Neural cell (in vitro differentiated cells): ENCODE measurements around the gene ATP11A. TPM values are rescaled to one million over a fixed set of nuclear protein-coding genes. Genes with fewer than 3 reads are reported as not detected.
A peak's percentile ranks its signal among the peaks of the same experiment; 100 is the strongest.

Experiments used
- H2AFZ ChIP-seq: fragments of 200-600, 300-800 bp; sonication (generic), shearing (Covaris generic); 2 replicates; pipeline ENCODE4 v1.6.0; 2014; ENCODE audit warnings: low read depth, mild to moderate bottlenecking, antibody characterized with exemption, low read length, moderate library complexity
- H3F3A ChIP-seq: fragments of 200-600 bp; shearing (Covaris generic); 2 replicates; pipeline ENCODE4 v1.6.1; 2016; ENCODE audit warnings: mild to moderate bottlenecking, moderate library complexity, mixed read lengths, antibody characterized with exemption, low read length; ENCODE audit not compliant: insufficient read depth, poor library complexity, severe bottlenecking
- H3K27ac ChIP-seq: fragments of 200-600, 300-800 bp; sonication (generic), shearing (Covaris generic); 2 replicates; pipeline ENCODE4 v1.5.1; 2014; ENCODE audit warnings: mild to moderate bottlenecking, low read length, moderate library complexity
- H3K27me3 ChIP-seq: fragments of 300-800, 200-600 bp; sonication (generic), shearing (Covaris generic); 2 replicates; pipeline ENCODE4 v1.6.0; 2014; ENCODE audit warnings: mild to moderate bottlenecking, low read depth, low read length, moderate library complexity; ENCODE audit not compliant: insufficient read depth
- H3K36me3 ChIP-seq: fragments of 300-800, 200-600 bp; sonication (generic), shearing (Covaris generic); 2 replicates; pipeline ENCODE4 v1.5.1; 2014; ENCODE audit warnings: mild to moderate bottlenecking, antibody characterized with exemption, low read length, moderate library complexity; ENCODE audit not compliant: insufficient read depth
- H3K4me2 ChIP-seq: fragments of 300-800, 200-600 bp; sonication (generic), shearing (Covaris generic); 2 replicates; pipeline ENCODE4 v1.6.0; 2014; ENCODE audit warnings: mild to moderate bottlenecking, low read length
- H3K4me3 ChIP-seq: fragments of 300-800, 200-600 bp; sonication (generic), shearing (Covaris generic); 2 replicates; pipeline ENCODE4 v1.5.1; 2014; ENCODE audit warnings: mild to moderate bottlenecking, low read length, moderate library complexity
- H3K79me2 ChIP-seq: fragments of 200-600 bp; shearing (Covaris generic); replicated peaks from 2 replicates; pipeline ENCODE4 v1.6.0; 2014; ENCODE audit warnings: mild to moderate bottlenecking, low read length, moderate library complexity; ENCODE audit not compliant: insufficient read depth
- H3K9ac ChIP-seq: fragments of 300-800, 200-600 bp; sonication (generic), shearing (Covaris generic); 2 replicates; pipeline ENCODE4 v1.6.1; 2016; ENCODE audit warnings: mild to moderate bottlenecking, low read length, mixed read lengths
- H3K9me2 ChIP-seq: fragments of 200-600 bp; shearing (Covaris generic); 2 replicates; pipeline ENCODE4 v1.6.1; 2016; ENCODE audit warnings: mild to moderate bottlenecking, low read length, mixed read lengths; ENCODE audit not compliant: insufficient read depth
- H3K9me3 ChIP-seq: fragments of 200-600, 300-800 bp; sonication (generic), shearing (Covaris generic); 2 replicates; pipeline ENCODE4 v1.6.1; 2016; ENCODE audit warnings: mild to moderate bottlenecking, mixed run types, low read length, moderate library complexity, mixed read lengths
- H4K20me1 ChIP-seq: fragments of 200-600 bp; shearing (Covaris generic); 2 replicates; pipeline ENCODE4 v1.6.1; 2016; ENCODE audit warnings: mild to moderate bottlenecking, mixed run types; ENCODE audit not compliant: insufficient read depth
- CTCF ChIP-seq: fragments of 450-650 bp; IDR thresholded peaks from 2 replicates; pipeline ENCODE4 v1.5.1; 2014; ENCODE audit warnings: antibody characterized with exemption, mild to moderate bottlenecking, moderate library complexity; ENCODE audit not compliant: poor library complexity, severe bottlenecking
- EP300 ChIP-seq: fragments of 450-650 bp; conservative IDR thresholded peaks from 2 replicates; pipeline ENCODE4 v1.6.1; 2014; ENCODE audit warnings: antibody characterized with exemption, mild to moderate bottlenecking, moderate library complexity; ENCODE audit not compliant: poor library complexity, severe bottlenecking
- EZH2 ChIP-seq: fragments of 200-600, 300-800 bp; shearing (Covaris generic), sonication (generic); IDR thresholded peaks from 2 replicates; pipeline ENCODE4 v1.6.1; 2014; ENCODE audit warnings: antibody characterized with exemption, low read length, borderline replicate concordance, mild to moderate bottlenecking; ENCODE audit not compliant: insufficient read depth, poor library complexity, severe bottlenecking
- MXI1 ChIP-seq: fragments of 450-650 bp; conservative IDR thresholded peaks from 2 replicates; pipeline ENCODE4 v1.6.1; 2014; ENCODE audit warnings: antibody characterized with exemption, mild to moderate bottlenecking; ENCODE audit not compliant: poor library complexity, severe bottlenecking
- POLR2AphosphoS5 ChIP-seq: IDR thresholded peaks from 2 replicates; pipeline ENCODE4 v1.6.1; 2012
- RAD21 ChIP-seq: fragments of 450-650 bp; conservative IDR thresholded peaks from 2 replicates; pipeline ENCODE4 v1.6.1; 2014; ENCODE audit warnings: antibody characterized with exemption, mild to moderate bottlenecking, moderate library complexity
- REST ChIP-seq: IDR thresholded peaks from 2 replicates; pipeline ENCODE4 v1.6.1; 2012; ENCODE audit warnings: borderline replicate concordance
- SMC3 ChIP-seq: fragments of 450-650 bp; conservative IDR thresholded peaks from 2 replicates; pipeline ENCODE4 v1.6.1; 2014; ENCODE audit warnings: antibody characterized with exemption, mild to moderate bottlenecking, moderate library complexity; ENCODE audit not compliant: poor library complexity
- TAF1 ChIP-seq: IDR thresholded peaks from 2 replicates; pipeline ENCODE4 v1.6.1; 2012; ENCODE audit warnings: low read depth
- polyA plus RNA-seq: library from polyadenylated mRNA; depleted of rRNA; stranded (reverse); fragments of >200 nt; gene quantifications from 2 replicates; pipeline ENCODE4 v1.2.3, GENCODE V29; 2014

The ATP11A gene
- polyA plus RNA-seq, 1 donor from 2014 or later, result 3.0 TPM

- Histone ChIP-seq H2AFZ (no peak overlapping the region), H3K9me2 (no peaks in the 10 kb centered on the region), H3K79me2 (no peaks in the 10 kb centered on the region), H3K4me3 (no peak overlapping the region), H3K27ac (peak overlapping the region; percentile 3), H3K27me3 (no peaks in the 10 kb centered on the region), H3K9me3 (no peaks in the 10 kb centered on the region), H4K20me1 (no peaks in the 10 kb centered on the region), H3K36me3 (no peaks in the 10 kb centered on the region), H3F3A (no peaks in the 10 kb centered on the region), H3K9ac (no peak overlapping the region), H3K4me2 (no peak overlapping the region)
- TF ChIP-seq TAF1, result no peak
- TF ChIP-seq REST, result no peak
- no peak for TF ChIP-seq RAD21
- no peak for TF ChIP-seq SMC3
- TF ChIP-seq POLR2AphosphoS5, result no peak
- TF ChIP-seq CTCF, result no peak
- TF ChIP-seq MXI1, result no peak
- TF ChIP-seq EP300, result no peak
- TF ChIP-seq EZH2, result no peak
Observed at GRCh38 chr13:112792511-112792910, 102.7 kb downstream of the ATP11A start.

- no peak overlapping the region for H3K4me2 ChIP-seq
- no peak overlapping the region for H3K27ac ChIP-seq
- no peaks in the 10 kb centered on the region for H3K9me3 ChIP-seq
- no peaks in the 10 kb centered on the region for H3F3A ChIP-seq
- no peak overlapping the region for H3K4me3 ChIP-seq
- H3K27me3 ChIP-seq, result no peaks in the 10 kb centered on the region
- no peaks in the 10 kb centered on the region for H3K79me2 ChIP-seq
- H3K9me2 ChIP-seq, result no peaks in the 10 kb centered on the region
- no peak for TF ChIP-seq POLR2AphosphoS5
- TF ChIP-seq CTCF, result no peak
- TF ChIP-seq MXI1, result no peak
- TF ChIP-seq TAF1, result no peak
- TF ChIP-seq REST, result no peak
- TF ChIP-seq EZH2, result no peak
- TF ChIP-seq RAD21, result no peak
- TF ChIP-seq EP300, result no peak
- TF ChIP-seq SMC3, result no peak
- H3K36me3 ChIP-seq, result no peaks in the 10 kb centered on the region
- no peak overlapping the region for H3K9ac ChIP-seq
- no peaks in the 10 kb centered on the region for H4K20me1 ChIP-seq
- no peak overlapping the region for H2AFZ ChIP-seq
Observed at GRCh38 chr13:112793545-112794445, 104.0 kb downstream of the ATP11A start.
